ENCODE measurements around the gene VWA3B.
"Not testable (repeated sequence)": the region's sequence is repeated elsewhere in the genome, so short reads cannot be mapped to it uniquely, and the experiment has no call there.

Gene VWA3B

DNA sequence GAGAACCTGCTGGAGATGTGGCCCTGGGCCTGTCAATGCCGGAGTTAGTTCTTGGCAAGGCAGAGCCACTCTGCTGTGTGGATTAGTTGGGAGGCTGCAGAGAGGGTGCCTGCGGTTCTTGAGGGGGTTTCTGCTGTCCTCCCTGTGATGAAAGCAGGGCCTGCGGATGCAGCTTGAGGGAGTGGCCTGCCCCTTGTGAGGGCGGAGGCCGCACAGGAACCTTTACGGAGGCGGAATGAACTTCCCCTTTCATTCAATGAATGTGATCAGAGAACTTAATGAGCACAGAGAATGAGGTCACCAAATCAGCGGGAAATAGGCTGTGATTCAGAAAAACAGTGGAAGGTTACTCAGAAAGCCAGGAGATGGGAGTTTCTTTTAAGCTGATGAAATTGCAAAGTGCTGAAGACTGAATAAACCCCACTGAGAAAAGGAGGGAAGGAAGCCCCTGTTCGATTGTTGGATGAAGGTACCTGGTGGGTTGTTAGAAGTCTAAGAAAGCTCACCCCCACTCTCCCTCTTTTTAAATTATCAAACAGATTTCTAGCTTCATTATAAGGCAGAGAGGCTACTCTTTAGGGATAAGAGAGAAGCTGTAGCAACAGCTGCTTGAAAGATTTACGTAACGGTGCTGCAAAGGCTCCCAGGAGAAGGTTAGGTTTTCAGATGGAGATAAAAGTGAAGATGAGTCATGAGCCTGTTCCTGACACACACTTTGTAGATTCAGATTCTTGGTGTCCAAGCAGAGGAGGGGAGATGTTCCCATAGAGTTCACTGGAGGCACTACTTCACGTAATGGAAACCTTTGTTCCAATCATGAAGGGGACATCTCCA, 47.4 kb downstream of the VWA3B start:
- DNase-seq, result peak; percentile 98

- peak; percentile 54 for DNase-seq
Observed at GRCh38 chr2:98137196-98137595, 50.2 kb downstream of the VWA3B start.

DNA sequence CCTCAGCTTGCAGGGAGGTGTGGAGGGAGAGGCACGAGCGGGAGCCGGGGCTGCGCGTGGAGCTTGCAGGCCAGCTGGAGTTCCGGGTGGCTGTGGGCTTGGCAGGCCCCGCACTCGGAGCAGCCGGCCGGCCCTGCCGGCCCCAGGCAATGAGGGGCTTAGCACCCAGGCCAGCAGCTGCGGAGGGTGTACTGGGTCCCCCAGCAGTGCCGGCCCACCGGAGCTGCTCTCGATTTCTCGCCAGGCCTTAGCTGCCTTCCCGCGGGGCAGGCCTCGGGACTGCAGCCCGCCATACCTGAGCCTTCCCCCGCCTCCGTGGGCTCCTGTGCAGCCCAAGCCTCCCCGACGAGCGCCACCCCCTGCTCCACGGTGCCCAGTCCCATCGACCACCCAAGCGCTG, 52.0 kb downstream of the VWA3B start:
- not testable (repeated sequence) for DNase-seq

- no peak for DNase-seq
Observed at GRCh38 chr2:98140210-98140609, 53.2 kb downstream of the VWA3B start.

GRCh38 chr2:98142106-98142791, 55.3 kb downstream of the VWA3B start:
- no peak for DNase-seq

DNA sequence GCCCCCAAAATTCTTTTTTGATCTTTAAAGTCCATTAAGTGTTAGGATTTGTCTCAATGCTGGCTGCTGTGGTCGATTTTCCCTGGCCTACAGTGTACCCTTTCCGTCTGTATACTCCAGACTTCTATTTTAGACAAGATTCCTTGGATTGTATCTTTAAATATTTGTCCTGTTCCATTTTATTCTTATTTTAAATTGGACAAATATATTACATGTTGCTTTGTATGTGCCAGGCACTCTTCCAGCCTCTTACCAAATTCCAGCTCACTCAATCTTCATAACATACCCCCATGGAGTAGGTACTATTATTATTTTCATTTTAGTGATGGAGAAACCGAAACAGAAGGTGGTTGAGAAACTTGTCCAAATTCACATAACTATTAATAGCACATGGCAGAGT, 58.1 kb downstream of the VWA3B start:
- DNase-seq, result no peak

GRCh38 chr2:98147900-98148299, 60.9 kb downstream of the VWA3B start:
- DNase-seq, result not testable (repeated sequence)

DNA sequence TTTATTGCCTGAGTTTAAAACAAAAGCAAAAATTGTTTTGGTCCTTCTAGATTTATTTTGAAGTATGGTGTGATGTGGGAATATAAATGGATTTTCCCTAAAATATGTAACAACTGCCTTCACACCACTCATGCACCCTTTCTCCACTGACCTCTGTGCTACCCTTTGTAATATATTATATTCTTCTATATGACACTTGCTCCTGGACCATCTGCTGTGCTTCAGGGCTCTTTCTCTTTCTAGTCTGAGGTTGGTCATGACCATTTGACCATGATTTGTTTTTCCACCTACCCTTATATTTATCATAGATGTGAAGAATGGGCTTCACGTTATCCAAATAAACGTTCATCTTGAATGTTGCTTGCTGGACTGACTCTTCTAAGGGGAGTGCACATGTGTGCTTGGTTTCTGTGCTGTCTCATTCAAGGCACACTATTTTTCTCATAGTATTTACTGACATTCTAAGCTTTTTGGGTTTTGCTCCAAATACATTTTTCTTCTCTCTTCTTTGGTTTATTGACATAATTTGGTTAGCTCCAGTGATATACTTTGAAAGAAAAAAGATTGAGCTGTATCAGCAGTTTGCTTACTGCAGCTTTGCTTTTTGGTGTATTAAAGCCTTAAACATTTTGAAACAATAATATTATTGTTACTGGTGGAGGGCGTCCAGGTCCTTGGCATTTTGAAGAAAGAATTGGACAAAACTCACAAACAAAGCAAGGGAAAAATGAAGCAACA, 61.8 kb downstream of the VWA3B start:
- DNase-seq, result no peak

- peak; percentile 22 for DNase-seq
Observed at GRCh38 chr2:98149333-98149697, 62.3 kb downstream of the VWA3B start.

- DNase-seq, result no peak
Observed at GRCh38 chr2:98153481-98153880, 66.5 kb downstream of the VWA3B start.

GRCh38 chr2:98155291-98155690, 68.3 kb downstream of the VWA3B start:
- DNase-seq, result no peak

GRCh38 chr2:98155716-98156115, 68.7 kb downstream of the VWA3B start:
- DNase-seq, result no peak

- DNase-seq, result no peak
Observed at GRCh38 chr2:98156304-98156703, 69.3 kb downstream of the VWA3B start.

GRCh38 chr2:98157557-98157956, 70.6 kb downstream of the VWA3B start:
- no peak for DNase-seq

DNA sequence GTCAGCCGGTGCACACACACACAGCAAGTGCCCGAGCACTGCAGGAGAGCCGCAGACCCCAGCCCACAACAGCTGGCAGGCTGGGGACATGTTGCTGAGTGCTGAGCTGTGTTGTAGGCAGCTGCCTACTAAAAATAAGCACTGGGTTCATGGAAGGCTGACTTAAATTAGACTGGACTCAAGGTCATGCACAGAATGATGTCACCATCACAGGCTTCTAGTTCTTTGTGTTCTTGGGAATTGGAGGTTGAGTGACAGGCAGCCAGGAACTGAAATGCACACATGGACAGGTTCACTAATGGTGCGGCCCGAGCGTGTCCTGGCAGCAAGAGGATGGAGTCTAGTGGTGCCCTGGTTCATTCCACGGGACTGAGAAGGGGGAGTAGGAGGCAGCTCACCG, 71.3 kb downstream of the VWA3B start:
- DNase-seq, result peak; percentile 53

- DNase-seq, result no peak
Observed at GRCh38 chr2:98160554-98160953, 73.6 kb downstream of the VWA3B start.

DNA sequence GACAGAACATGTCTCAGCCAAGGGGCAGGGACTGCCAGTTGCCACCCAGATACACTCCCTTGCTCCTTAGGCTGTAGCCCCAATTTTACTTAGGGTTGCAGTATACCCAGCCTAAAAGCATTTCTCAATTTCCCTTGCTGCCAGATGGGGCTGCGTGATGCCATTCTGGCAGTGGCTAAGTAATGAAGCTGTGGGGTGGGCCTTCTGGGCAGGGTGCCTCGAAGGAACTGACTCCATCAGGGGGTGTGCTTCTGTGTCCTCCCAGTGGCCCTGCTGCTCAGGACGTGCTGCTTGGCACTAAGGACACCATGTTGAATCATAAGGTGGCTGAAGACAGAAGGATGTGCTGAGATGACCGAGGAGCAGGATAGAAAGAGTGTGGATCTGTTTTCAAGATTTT, 74.2 kb downstream of the VWA3B start:
- no peak for DNase-seq

- no peak for DNase-seq
Observed at GRCh38 chr2:98164256-98164655, 77.3 kb downstream of the VWA3B start.

DNA sequence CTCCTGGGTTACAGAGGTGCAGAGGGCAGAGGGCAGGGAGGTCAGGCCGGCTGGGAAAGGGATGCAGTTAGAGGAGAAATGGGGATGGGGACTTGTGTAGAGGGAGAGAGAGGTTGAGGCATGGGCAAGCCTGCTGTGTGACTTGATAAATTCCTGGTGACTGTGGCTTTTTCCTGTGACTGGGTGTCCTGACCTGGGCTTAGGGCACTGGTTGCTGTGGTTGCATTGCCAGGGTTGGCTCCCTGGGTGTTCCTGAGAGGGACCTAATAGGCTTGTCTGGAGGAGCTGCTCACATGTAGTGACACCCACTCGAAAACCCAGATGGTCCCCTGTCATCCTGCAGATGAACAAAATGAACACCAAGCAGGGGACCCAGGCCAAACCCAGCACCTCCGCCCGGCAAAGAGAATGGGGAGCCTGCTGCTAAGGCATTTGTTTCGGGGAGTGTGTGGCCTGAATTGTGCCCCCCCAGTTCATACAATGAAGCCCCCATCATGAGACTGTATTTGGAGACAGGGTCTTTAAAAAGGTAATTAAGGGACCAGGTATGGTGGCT, 78.6 kb downstream of the VWA3B start:
- DNase-seq, result no peak

DNA sequence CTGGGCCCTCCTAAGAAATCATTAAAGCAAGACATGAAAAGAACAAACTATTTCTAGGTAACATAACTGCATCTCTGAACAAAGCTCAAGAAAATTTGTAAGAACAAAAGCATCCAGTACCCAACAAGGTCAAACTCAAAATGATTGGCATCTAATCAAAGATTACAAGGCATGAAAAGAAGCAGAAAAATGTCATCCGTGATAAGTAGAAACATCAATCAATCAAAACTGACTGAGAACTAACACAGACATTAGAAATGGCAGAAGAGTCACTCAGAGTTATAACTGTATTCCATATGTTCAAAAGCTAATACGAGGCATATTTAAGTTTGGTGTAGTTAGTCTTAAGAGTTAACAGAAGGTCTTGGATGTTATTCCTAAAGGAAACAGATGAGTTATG, 80.9 kb downstream of the VWA3B start:
- DNase-seq, result no peak

DNA sequence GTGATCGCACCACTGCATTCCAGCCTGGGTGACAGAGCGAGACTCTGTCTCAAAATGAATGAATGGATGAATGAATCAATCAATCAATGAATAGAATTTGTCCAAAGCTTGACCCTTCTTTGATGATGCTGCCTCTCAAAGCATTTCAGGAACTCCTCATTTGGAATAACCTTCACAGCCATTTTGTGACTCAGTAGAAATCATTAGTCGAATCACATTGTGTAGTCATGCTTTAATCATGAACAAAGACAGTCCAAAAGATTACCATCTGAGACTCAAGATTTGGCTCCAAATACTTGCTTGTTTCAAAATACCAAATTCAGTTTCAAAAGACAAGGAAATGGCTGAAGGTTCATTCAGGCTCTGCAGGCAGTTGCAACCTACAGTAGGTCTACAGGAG, 83.1 kb downstream of the VWA3B start:
- no peak for DNase-seq

DNA sequence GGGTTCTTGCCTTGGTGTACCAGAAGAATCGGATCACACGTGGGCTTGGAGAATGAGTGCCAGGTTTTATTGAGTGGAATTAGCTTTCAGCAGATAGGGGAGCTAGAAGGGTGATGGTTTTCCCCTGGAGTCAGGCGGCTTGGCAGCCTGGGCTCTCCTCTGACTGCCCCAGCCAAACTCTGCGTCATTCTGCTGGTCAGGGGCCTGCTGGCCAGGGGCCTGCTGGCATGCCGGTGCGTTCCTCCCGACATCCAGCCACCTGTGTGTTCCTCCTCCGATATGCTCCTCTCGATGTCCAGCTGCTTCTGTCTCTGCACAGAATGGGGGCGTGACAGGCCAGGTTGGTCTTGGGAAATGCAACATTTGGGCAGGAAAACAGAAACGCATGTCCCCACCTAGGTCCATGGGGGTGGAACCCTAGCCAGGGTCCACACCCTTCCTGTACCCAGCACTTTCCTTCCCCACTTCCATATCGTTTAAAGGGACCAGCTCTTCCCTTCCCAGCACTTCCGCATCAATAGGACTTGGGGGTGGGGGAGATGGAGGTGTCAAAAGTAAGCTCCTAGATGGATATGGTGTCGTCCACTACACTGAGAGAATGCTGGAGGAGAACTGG, 85.3 kb downstream of the VWA3B start:
- DNase-seq, result no peak

- DNase-seq, result peak; percentile 48
Observed at GRCh38 chr2:98172951-98173350, 86.0 kb downstream of the VWA3B start.

Data from inflammatory macrophage treated with lipopolysaccharide for 4 hours (primary cell).